K562 (cell line): ENCODE measurements around the gene ZDHHC20. TPM values are rescaled to one million over a fixed set of nuclear protein-coding genes. Genes with fewer than 3 reads are reported as not detected.

Experiments used
- ATAC-seq: fragments of 200-7000 bp; cut with Tn5 transposase; 3 replicates; pipeline ENCODE4 v1.9.1; 2020; ENCODE audit warnings: moderate library complexity
- BruUV-seq: library from RNA; stranded (reverse); fragments of 400-500 nt; replicated peaks from 2 replicates; lab custom pipeline; 2021; lab: Mats Ljungman, UMichigan
- CTCF ChIA-PET: fragments of 300-600 bp; formaldehyde crosslinking; extraction: SDS; loops from one replicate; lab custom pipeline; 2021; ENCODE audit warnings: low intra/inter-chr PET ratio; lab: Yijun Ruan, JAX
- POLR2A ChIA-PET: fragments of 300-600, 350-650 bp; sonication (Branson Sonifier 250); formaldehyde crosslinking; extraction: SDS; loops from one replicate; lab custom pipeline; 2021; ENCODE audit warnings: antibody characterized with exemption, inconsistent platforms; lab: Yijun Ruan, JAX
- DNase-seq, 4 experiments: peaks; one replicate each; pipeline versions ENCODE4 v3.0.0 to v3.0.0-alpha.2; 2011 to 2018; ENCODE audit warnings: low spot score in 3 of 4, mixed read lengths in 3 of 4; ENCODE audit errors: extremely low read depth in 1 of 4
- FAIRE-seq: peaks from 2 replicates; lab custom pipeline; 2011; peaks lifted over from hg19 to GRCh38; lab: Jason Lieb, UNC
- H2AFZ ChIP-seq: 2 replicates; pipeline ENCODE4 v1.6.0; 2011; ENCODE audit warnings: low read depth, low read length, control low read depth, inconsistent platforms
- H3K27ac ChIP-seq: fragments of 200-600 bp; 3 replicates; pipeline ENCODE4 v1.8.0; 2011; ENCODE audit warnings: low read depth, mild to moderate bottlenecking, control low read depth, inconsistent platforms, low read length, moderate library complexity, mixed read lengths; ENCODE audit errors: extremely low read depth
- H3K27me3 ChIP-seq, 2 experiments: fragments of 300-600 bp in 1 of 2; 2 replicates in 1 of 2; 3 replicates in 1 of 2; pipeline versions ENCODE4 v1.6.0 to v1.8.0; 2011; ENCODE audit warnings: inconsistent platforms in 2 of 2, low read length in 2 of 2, mild to moderate bottlenecking in 1 of 2, mixed read lengths in 1 of 2, moderate library complexity in 1 of 2; ENCODE audit not compliant: control insufficient read depth in 2 of 2, insufficient read depth in 2 of 2
- H3K36me3 ChIP-seq: fragments of 300-600 bp; 3 replicates; pipeline ENCODE4 v1.8.0; 2011; ENCODE audit warnings: mild to moderate bottlenecking, low read length, inconsistent platforms; ENCODE audit not compliant: control insufficient read depth, insufficient read depth
- H3K4me1 ChIP-seq, 2 experiments: fragments of 200-600 bp in 1 of 2; replicated peaks in 1 of 2; 2 replicates in 1 of 2; 3 replicates in 1 of 2; pipeline versions ENCODE4 v1.5.1 to v1.8.0; 2011; ENCODE audit warnings: inconsistent platforms in 2 of 2, low read length in 2 of 2, mild to moderate bottlenecking in 1 of 2, mixed read lengths in 1 of 2, moderate library complexity in 1 of 2; ENCODE audit not compliant: control insufficient read depth in 2 of 2, insufficient read depth in 2 of 2
- H3K4me2 ChIP-seq: 2 replicates; pipeline ENCODE4 v1.6.1; 2011; ENCODE audit warnings: low read length, control low read depth, inconsistent platforms, mixed read lengths; ENCODE audit not compliant: insufficient read depth
- H3K4me3 ChIP-seq: fragments of 200-600 bp; sonication (generic), shearing (Covaris generic); 2 replicates; pipeline ENCODE4 v1.5.1; 2016; ENCODE audit warnings: control low read depth, inconsistent platforms
- H3K79me2 ChIP-seq: fragments of 200-600 bp; 3 replicates; pipeline ENCODE4 v1.8.0; 2011; ENCODE audit warnings: low read length, inconsistent platforms; ENCODE audit not compliant: control insufficient read depth, insufficient read depth
- H3K9ac ChIP-seq, 2 experiments: 2 replicates each; pipeline versions ENCODE4 v1.6.0 to v1.6.1; 2011; ENCODE audit warnings: low read depth in 2 of 2, low read length in 2 of 2, control low read depth in 1 of 2, inconsistent platforms in 1 of 2, mild to moderate bottlenecking in 1 of 2, mixed read lengths in 1 of 2; ENCODE audit not compliant: insufficient read depth in 1 of 2
- H3K9me1 ChIP-seq: one replicate; pipeline ENCODE4 v1.6.0; 2011; ENCODE audit warnings: inconsistent platforms, mild to moderate bottlenecking, low read length, moderate library complexity; ENCODE audit not compliant: control insufficient read depth, insufficient read depth
- H3K9me3 ChIP-seq: replicated peaks from 2 replicates; pipeline ENCODE4 v1.5.1; 2011; ENCODE audit warnings: low read depth, low read length, inconsistent platforms; ENCODE audit not compliant: control insufficient read depth, insufficient read depth
- H4K20me1 ChIP-seq: replicated peaks from 2 replicates; pipeline ENCODE4 v1.6.1; 2011; ENCODE audit warnings: low read length, inconsistent platforms, mixed read lengths; ENCODE audit not compliant: control insufficient read depth, insufficient read depth
- CTCF ChIP-seq, 3 experiments: IDR thresholded peaks in 2 of 3; conservative IDR thresholded peaks in 1 of 3; 2 replicates each; pipeline ENCODE4 v1.5.1; 2011 to 2012; ENCODE audit warnings: low read length in 3 of 3, mild to moderate bottlenecking in 3 of 3, control low read depth in 2 of 3, improper control_type of control experiment in 1 of 3, inconsistent platforms in 1 of 3, low read depth in 1 of 3, mixed read lengths in 1 of 3, moderate library complexity in 1 of 3; ENCODE audit not compliant: insufficient read depth in 2 of 3
- CTCFL ChIP-seq: IDR thresholded peaks from 2 replicates; pipeline ENCODE4 v1.6.1; 2011; ENCODE audit warnings: borderline replicate concordance, low read depth, mild to moderate bottlenecking, moderate library complexity, low read length; ENCODE audit not compliant: insufficient read depth, poor library complexity, severe bottlenecking
- E4F1 ChIP-seq: fragments of 250-450 bp; sonication (Bioruptor Pico); IDR thresholded peaks from 2 replicates; pipeline ENCODE4 v1.5.0; 2021; ENCODE audit warnings: mild to moderate bottlenecking, borderline replicate concordance
- FOS ChIP-seq: IDR thresholded peaks from 3 replicates; pipeline ENCODE4 v1.6.1; 2011; ENCODE audit not compliant: insufficient read length; ENCODE audit errors: extremely low read depth
- HMG20A ChIP-seq: fragments of 450-650 bp; formaldehyde crosslinking; conservative IDR thresholded peaks from 2 replicates; pipeline ENCODE4 v1.4.0; 2020; ENCODE audit warnings: mild to moderate bottlenecking, mixed read lengths
- HNRNPL ChIP-seq: fragments of 200-400 bp; formaldehyde crosslinking; IDR thresholded peaks from 2 replicates; pipeline ENCODE4 v1.6.1; 2017; ENCODE audit warnings: low read depth, mild to moderate bottlenecking, low read length
- HOMEZ ChIP-seq: fragments of 250-450 bp; sonication (Bioruptor Pico); IDR thresholded peaks from 2 replicates; pipeline ENCODE4 v1.4.0; 2020; ENCODE audit warnings: mild to moderate bottlenecking, moderate library complexity
- RBFOX2 ChIP-seq: fragments of 200-400 bp; formaldehyde crosslinking; IDR thresholded peaks from 2 replicates; pipeline ENCODE4 v1.6.1; 2017; ENCODE audit warnings: low read depth, mild to moderate bottlenecking, low read length, moderate library complexity
- SREBF1 ChIP-seq: fragments of 150-350 bp; IDR thresholded peaks from 2 replicates; pipeline ENCODE4 v1.6.1; 2014; ENCODE audit warnings: antibody characterized with exemption, low read depth, low read length, borderline replicate concordance
- SREBF2 ChIP-seq: sonication (generic); formaldehyde crosslinking; IDR thresholded peaks from 2 replicates; pipeline ENCODE4 v1.4.0; 2020; ENCODE audit warnings: mild to moderate bottlenecking, missing genetic modification reagents
- STAT5B ChIP-seq: fragments of 250-450 bp; sonication (Bioruptor Pico); IDR thresholded peaks from 2 replicates; pipeline ENCODE4 v1.8.0; 2021; ENCODE audit warnings: mild to moderate bottlenecking, inconsistent platforms
- ZNF384 ChIP-seq: IDR thresholded peaks from 2 replicates; pipeline ENCODE4 v1.6.1; 2012; ENCODE audit warnings: low read depth, low read length, improper control_type of control experiment
- ZNF668 ChIP-seq: fragments of 250-450 bp; sonication (Bioruptor Pico); IDR thresholded peaks from 2 replicates; pipeline ENCODE4 v1.8.0; 2022; ENCODE audit warnings: mild to moderate bottlenecking, inconsistent platforms
- ZZZ3 ChIP-seq: fragments of 450-650 bp; IDR thresholded peaks from 2 replicates; pipeline ENCODE4 v1.6.1; 2016; ENCODE audit warnings: antibody characterized with exemption, mild to moderate bottlenecking, moderate library complexity
- WGBS: fragments of 100-300 bp; shearing (Covaris generic); methylation state at CpG from one replicate; pipeline ENCODE4 v1.1.6; 2016; ENCODE audit warnings: low coverage, mixed read lengths; ENCODE audit not compliant: insufficient coverage; ENCODE audit errors: missing lambda C conversion rate; 5-methylcytosine and 5-hydroxymethylcytosine counted together
- in situ Hi-C: fragments of 300-500 bp; cut with MboI; formaldehyde crosslinking; loops from 4 replicates; pipeline ENCODE4 v1.15.0; 2018; ENCODE audit warnings: inconsistent platforms, mixed read lengths
- intact Hi-C: fragments of 100-400 bp; cut with micrococcal nuclease; formaldehyde crosslinking; loops from 2 replicates; pipeline ENCODE4 v1.14.2; 2022
- polyA plus RNA-seq, 8 experiments: library from polyadenylated mRNA; depleted of rRNA in 4 of 8; stranded (reverse) in 5 of 8; unstranded in 3 of 8; fragments of >200 nt; fragmentation: Nextera tagmentation in 2 of 8; fragmentation: Illumina TruSeq in 1 of 8; extraction: Ambion mirVana in 2 of 8; extraction: Trizol in 1 of 8; gene quantifications; 2 replicates each; pipeline versions ENCODE4 v1.2.1 to v1.2.3, GENCODE V29; 2011 to 2014; ENCODE audit warnings: inconsistent platforms in 1 of 8, missing spikeins in 1 of 8
- total RNA-seq, 7 experiments: library from RNA; depleted of rRNA in 6 of 7; stranded (reverse); fragments of >200 nt in 6 of 7; fragmentation: Illumina TruSeq in 2 of 7; extraction: Trizol in 2 of 7; gene quantifications; 2 replicates each; pipeline versions ENCODE4 v1.2.1 to v1.2.3, GENCODE V29; 2011 to 2021; ENCODE audit warnings: low replicate concordance in 1 of 7

The ZDHHC20 gene
- total and polyA plus RNA-seq, 9 of the 15 experiments (the other 6 are each of a cell fraction or from before 2014, with no cell fraction given), result 2.7 to 20.9 (median 15.8) TPM

- intact Hi-C loops (no loop called here), in situ Hi-C loops (no loop called here)
- no peak overlapping the region for H2AFZ ChIP-seq
- H3K27ac ChIP-seq, result no peak overlapping the region
- no peaks in the 10 kb centered on the region for H3K9me1 ChIP-seq
- H3K9ac ChIP-seq, result no peak overlapping the region
- CTCF ChIA-PET, result no interaction called here
- no peaks in the 10 kb centered on the region for H3K36me3 ChIP-seq
- no peaks in the 10 kb centered on the region for H3K9me3 ChIP-seq
- peaks cover 0 to 4% of the 10 kb centered on the region in 2 experiments; a peak in 1 of 5 replicates for H3K4me1 ChIP-seq
- no peak for DNase-seq
- no TSS peak for BruUV-seq
- H3K4me2 ChIP-seq, result no peak overlapping the region
- H4K20me1 ChIP-seq, result no peaks in the 10 kb centered on the region
- H3K4me3 ChIP-seq, result no peak overlapping the region
- WGBS, result 0% methylated on average over 5 of the region's 6 CpGs
- POLR2A ChIA-PET, result no interaction called here
- no peak for FAIRE-seq
- H3K79me2 ChIP-seq, result no peaks in the 10 kb centered on the region
- H3K27me3 ChIP-seq, result peaks cover 0 to 13% of the 10 kb centered on the region in 2 experiments; a peak in 2 of 5 replicates
- ATAC-seq, result no peak
- TF ChIP-seq HOMEZ (CRISPR knock-in tag) (no peak), STAT5B (CRISPR knock-in tag) (no peak), CTCFL (no peak), FOS (no peak), E4F1 (CRISPR knock-in tag) (no peak), ZNF668 (CRISPR knock-in tag) (no peak), ZNF384 (no peak), HMG20A (CRISPR knock-in tag) (no peak), HNRNPL (no peak), CTCF (IDR thresholded peaks at IDR 0.05 in 2 of 3, conservative IDR thresholded peaks at IDR 0.05 in 1 of 3; ENCODE audit: insufficient read depth in 2 of 3, low read depth in 1 of 3, low read length in 3 of 3) (no peak), SREBF1 (no peak), SREBF2 (CRISPR knock-in tag) (no peak), ZZZ3 (no peak), RBFOX2 (no peak)
Measured at GRCh38 chr13:21328836-21329477, 130.1 kb downstream of the ZDHHC20 start.
